ENCODE results near the gene GNB4. TPM values are rescaled to one million over a fixed set of nuclear protein-coding genes. Genes with fewer than 3 reads are reported as not detected.

Gene GNB4
- total and polyA plus RNA-seq, 2 of the 8 experiments (the other 6 are each of a cell fraction or from before 2014, with no cell fraction given) = 13.4 to 29.2 TPM

GRCh38 chr3:179451265-179452175 lies at the start of gene GNB4 (continued):
- TF ChIP-seq, protein P1, sequence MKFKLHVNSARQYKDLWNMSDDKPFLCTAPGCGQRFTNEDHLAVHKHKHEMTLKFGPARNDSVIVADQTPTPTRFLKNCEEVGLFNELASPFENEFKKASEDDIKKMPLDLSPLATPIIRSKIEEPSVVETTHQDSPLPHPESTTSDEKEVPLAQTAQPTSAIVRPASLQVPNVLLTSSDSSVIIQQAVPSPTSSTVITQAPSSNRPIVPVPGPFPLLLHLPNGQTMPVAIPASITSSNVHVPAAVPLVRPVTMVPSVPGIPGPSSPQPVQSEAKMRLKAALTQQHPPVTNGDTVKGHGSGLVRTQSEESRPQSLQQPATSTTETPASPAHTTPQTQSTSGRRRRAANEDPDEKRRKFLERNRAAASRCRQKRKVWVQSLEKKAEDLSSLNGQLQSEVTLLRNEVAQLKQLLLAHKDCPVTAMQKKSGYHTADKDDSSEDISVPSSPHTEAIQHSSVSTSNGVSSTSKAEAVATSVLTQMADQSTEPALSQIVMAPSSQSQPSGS (IDR thresholded peaks at IDR 0.05; ENCODE audit: low read length) = no peak
- TF ChIP-seq PHF8 (conservative IDR thresholded peaks at IDR 0.05; ENCODE audit: low read depth, low read length) = peak; percentile 65
- TF ChIP-seq TBP (IDR thresholded peaks at IDR 0.05; ENCODE audit: low read depth, low read length) = no peak

Data from H1 (cell line).